GM23338 (cell line): Measurements from ENCODE around the gene GRAMD1A. TPM values are rescaled to one million over a fixed set of nuclear protein-coding genes. Genes with fewer than 3 reads are reported as not detected.

Experiments used
- ATAC-seq: fragments of 200-7000 bp; cut with Tn5 transposase; 3 replicates; pipeline ENCODE4 v1.9.1; 2020
- DNase-seq: peaks from one replicate; pipeline ENCODE4 v3.0.0-alpha.2; 2015; ENCODE audit warnings: low spot score
- H2AFZ ChIP-seq: fragments of 200-600 bp; sonication (generic); 2 replicates; pipeline ENCODE4 v1.8.0; 2016; ENCODE audit warnings: antibody characterized with exemption, mild to moderate bottlenecking, moderate library complexity
- H3F3A ChIP-seq: fragments of 200-600 bp; sonication (generic); replicated peaks from 2 replicates; pipeline ENCODE4 v1.8.0; 2017; ENCODE audit warnings: antibody characterized with exemption, mixed run types, low read depth
- H3K27ac ChIP-seq: fragments of 200-600 bp; sonication (generic); 2 replicates; pipeline ENCODE4 v1.6.1; 2016; ENCODE audit warnings: low read depth
- H3K27me3 ChIP-seq: fragments of 200-600 bp; sonication (generic); 2 replicates; pipeline ENCODE4 v1.8.0; 2016; ENCODE audit warnings: mild to moderate bottlenecking, mixed run types, moderate library complexity; ENCODE audit not compliant: insufficient read depth
- H3K36me3 ChIP-seq: fragments of 200-600 bp; sonication (generic); 2 replicates; pipeline ENCODE4 v1.8.0; 2016; ENCODE audit warnings: mild to moderate bottlenecking; ENCODE audit not compliant: insufficient read depth
- H3K4me1 ChIP-seq: fragments of 200-600 bp; sonication (generic); 2 replicates; pipeline ENCODE4 v1.8.0; 2016; ENCODE audit warnings: mild to moderate bottlenecking, moderate library complexity; ENCODE audit not compliant: insufficient read depth
- H3K4me2 ChIP-seq: fragments of 200-600 bp; sonication (generic); 2 replicates; pipeline ENCODE4 v1.7.1; 2017; ENCODE audit warnings: mixed run types
- H3K4me3 ChIP-seq: fragments of 200-600 bp; sonication (generic); 2 replicates; pipeline ENCODE4 v1.6.1; 2016; ENCODE audit warnings: mixed run types
- H3K79me2 ChIP-seq: fragments of 200-600 bp; sonication (generic); replicated peaks from 2 replicates; pipeline ENCODE4 v1.8.0; 2017; ENCODE audit warnings: mild to moderate bottlenecking; ENCODE audit not compliant: insufficient read depth
- H3K9me2 ChIP-seq: fragments of 200-600 bp; sonication (generic); 2 replicates; pipeline ENCODE4 v1.8.0; 2017; ENCODE audit not compliant: insufficient read depth
- H4K20me1 ChIP-seq: fragments of 200-600 bp; sonication (generic); replicated peaks from 2 replicates; pipeline ENCODE4 v1.8.0; 2017; ENCODE audit warnings: mild to moderate bottlenecking; ENCODE audit not compliant: insufficient read depth
- H3K27ac Mint-ChIP-seq: 2 replicates; pipeline ENCODE4 v1.8.0; 2020; ENCODE audit warnings: inconsistent platforms, mild to moderate bottlenecking, moderate library complexity, mixed read lengths
- H3K27me3 Mint-ChIP-seq: 3 replicates; pipeline ENCODE4 v1.8.0; 2022; ENCODE audit warnings: low read depth, mild to moderate bottlenecking, moderate library complexity, mixed read lengths, inconsistent platforms; ENCODE audit not compliant: insufficient read depth, poor library complexity
- H3K36me3 Mint-ChIP-seq: 3 replicates; pipeline ENCODE4 v1.8.0; 2021; ENCODE audit warnings: low read depth, mild to moderate bottlenecking, inconsistent platforms, moderate library complexity, mixed read lengths
- H3K4me1 Mint-ChIP-seq: 3 replicates; pipeline ENCODE4 v1.8.0; 2020; ENCODE audit warnings: mild to moderate bottlenecking, inconsistent platforms, mixed read lengths
- H3K4me3 Mint-ChIP-seq: 3 replicates; pipeline ENCODE4 v1.8.0; 2021; ENCODE audit warnings: moderate library complexity, mild to moderate bottlenecking, inconsistent platforms, mixed read lengths
- H3K9me3 Mint-ChIP-seq: 3 replicates; pipeline ENCODE4 v1.8.0; 2020; ENCODE audit warnings: moderate library complexity, mild to moderate bottlenecking, inconsistent platforms, mixed read lengths
- CREB1 ChIP-seq: fragments of 250-450 bp; sonication (Bioruptor Pico); IDR thresholded peaks from 2 replicates; pipeline ENCODE4 v1.5.0; 2020; ENCODE audit warnings: low read depth, mild to moderate bottlenecking, moderate library complexity
- JUNB ChIP-seq: IDR thresholded peaks from one replicate; pipeline ENCODE4 v1.6.1; 2016; ENCODE audit warnings: antibody characterized with exemption; ENCODE audit not compliant: unreplicated experiment
- NANOG ChIP-seq: IDR thresholded peaks from 2 replicates; pipeline ENCODE4 v1.6.1; 2016; ENCODE audit warnings: antibody characterized with exemption, borderline replicate concordance
- POLR2AphosphoS5 ChIP-seq: IDR thresholded peaks from 2 replicates; pipeline ENCODE4 v1.6.1; 2016; ENCODE audit warnings: antibody characterized with exemption, low read depth
- STAT1 ChIP-seq: IDR thresholded peaks from one replicate; pipeline ENCODE4 v1.6.1; 2016; ENCODE audit warnings: antibody characterized with exemption; ENCODE audit not compliant: unreplicated experiment
- ZNF462 ChIP-seq: fragments of 250-450 bp; sonication (Bioruptor Pico); IDR thresholded peaks from 2 replicates; pipeline ENCODE4 v1.5.0; 2020; ENCODE audit warnings: mild to moderate bottlenecking, moderate library complexity
- polyA plus RNA-seq: library from polyadenylated mRNA; unstranded; fragments of >200 nt; fragmentation: Nextera tagmentation; extraction: Ambion mirVana; gene quantifications from 2 replicates; pipeline ENCODE4 v1.2.1, GENCODE V29; 2016
- total RNA-seq: library from RNA; depleted of rRNA; stranded (reverse); fragments of >200 nt; shearing (Covaris generic); gene quantifications from 2 replicates; pipeline ENCODE4 v1.2.3, GENCODE V29; 2014

The GRAMD1A gene
- total and polyA plus RNA-seq, 2 experiments from 2014 or later = 122 to 174 TPM

- H4K20me1 ChIP-seq = peaks cover 6% of the 10 kb centered on the region; the same call in 1 of the 2 replicates
- no peaks in the 10 kb centered on the region for H3K4me1 Mint-ChIP-seq
- H3K36me3 Mint-ChIP-seq = peaks cover 87% of the 10 kb centered on the region
- no peaks in the 10 kb centered on the region; the same call in 2 of the 3 replicates for H3K9me3 Mint-ChIP-seq
- DNase-seq = no peak
- no peaks in the 10 kb centered on the region for H3K79me2 ChIP-seq
- H2AFZ ChIP-seq = no peak overlapping the region
- no peak overlapping the region for H3K4me3 Mint-ChIP-seq
- peaks cover 21% of the 10 kb centered on the region for H3F3A ChIP-seq
- TF ChIP-seq POLR2AphosphoS5 (0 out of 2 replicates have a peak, but pooled peaks have one; percentile 15), ZNF462 (CRISPR knock-in tag) (no peak), NANOG (no peak)
- ATAC-seq = no peak
- H3K4me1 ChIP-seq = no peaks in the 10 kb centered on the region
- H3K27me3 ChIP-seq = no peaks in the 10 kb centered on the region
- H3K36me3 ChIP-seq = peaks cover 61% of the 10 kb centered on the region
- H3K4me3 ChIP-seq = no peak overlapping the region
- H3K27me3 Mint-ChIP-seq = peaks cover 5% of the 10 kb centered on the region
- H3K9me2 ChIP-seq = no peaks in the 10 kb centered on the region
- H3K4me2 ChIP-seq = no peak overlapping the region
- no peak overlapping the region for H3K27ac ChIP-seq
- no peak overlapping the region for H3K27ac Mint-ChIP-seq
Observed at GRCh38 chr19:35021596-35021995, 21.5 kb downstream of the GRAMD1A start.

- Histone ChIP-seq H3K27ac (no peak overlapping the region), H4K20me1 (peaks cover 9% of the 10 kb centered on the region; the same call in 1 of the 2 replicates), H3K9me2 (no peaks in the 10 kb centered on the region), H3K4me1 (0 out of 2 replicates have a peak, but pooled peaks cover 5% of the 10 kb centered on the region), H3K79me2 (no peaks in the 10 kb centered on the region), H3K36me3 (peaks cover 62% of the 10 kb centered on the region), H2AFZ (no peak overlapping the region), H3K27me3 (no peaks in the 10 kb centered on the region), H3K4me3 (no peak overlapping the region), H3K4me2 (no peak overlapping the region), H3F3A (peaks cover 30% of the 10 kb centered on the region)
- Mint-ChIP-seq H3K27ac (no peak overlapping the region), H3K9me3 (no peaks in the 10 kb centered on the region; the same call in 2 of the 3 replicates), H3K27me3 (peaks cover 8% of the 10 kb centered on the region), H3K36me3 (peaks cover 90% of the 10 kb centered on the region), H3K4me3 (no peak overlapping the region), H3K4me1 (no peaks in the 10 kb centered on the region; the same call in 2 of the 3 replicates)
- no peak for ATAC-seq
- DNase-seq = no peak
- TF ChIP-seq STAT1 (no peak), ZNF462 (CRISPR knock-in tag) (no peak), JUNB (no peak), CREB1 (CRISPR knock-in tag) (no peak)
Observed at GRCh38 chr19:35022460-35022859, 22.3 kb downstream of the GRAMD1A start.
